ENCODE measurements around the gene AK9.

The AK9 gene

DNA sequence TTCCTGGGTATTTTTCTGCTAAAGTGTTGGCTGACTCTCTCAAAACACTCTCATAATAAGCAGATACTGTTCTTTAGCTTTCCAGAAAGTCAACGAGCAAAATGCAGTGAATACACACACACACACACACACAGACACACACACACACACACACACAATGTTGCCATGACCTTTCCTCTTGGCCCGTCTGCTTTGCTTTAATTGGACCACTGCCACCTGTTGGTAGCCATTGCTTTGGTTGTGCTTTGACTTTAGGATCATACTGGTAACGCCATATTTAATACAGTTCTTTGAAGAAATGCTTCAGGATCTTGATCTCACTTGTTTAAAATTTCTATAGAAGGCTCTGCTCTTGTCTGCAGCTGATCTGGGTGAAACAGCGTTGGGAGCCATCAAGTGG is 4.5 kb upstream of the AK9 start:
- no peak for DNase-seq

DNA sequence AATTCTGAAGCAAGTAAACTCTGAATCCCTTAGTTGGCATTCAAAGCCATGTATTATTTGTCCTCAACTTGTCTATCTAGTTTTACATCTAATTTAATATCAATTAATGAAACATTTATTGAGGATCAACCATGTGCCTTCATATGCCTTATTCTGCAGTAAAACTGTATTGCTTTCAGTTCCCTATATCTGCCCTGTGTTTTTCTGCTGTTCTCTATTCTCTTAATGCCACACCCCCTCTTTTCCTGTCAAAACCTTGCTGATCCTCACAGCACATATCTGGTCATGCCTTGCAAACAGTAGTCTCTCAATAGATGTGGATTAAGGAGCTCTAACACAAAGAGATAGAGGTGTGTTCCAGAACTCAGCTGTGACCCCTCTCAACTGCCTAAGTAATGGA is 2.1 kb upstream of the AK9 start:
- DNase-seq = peak; percentile 41 to 48

- DNase-seq = no peak
Measured at GRCh38 chr6:109690373-109690736, 647 bp downstream of the AK9 start.

DNA sequence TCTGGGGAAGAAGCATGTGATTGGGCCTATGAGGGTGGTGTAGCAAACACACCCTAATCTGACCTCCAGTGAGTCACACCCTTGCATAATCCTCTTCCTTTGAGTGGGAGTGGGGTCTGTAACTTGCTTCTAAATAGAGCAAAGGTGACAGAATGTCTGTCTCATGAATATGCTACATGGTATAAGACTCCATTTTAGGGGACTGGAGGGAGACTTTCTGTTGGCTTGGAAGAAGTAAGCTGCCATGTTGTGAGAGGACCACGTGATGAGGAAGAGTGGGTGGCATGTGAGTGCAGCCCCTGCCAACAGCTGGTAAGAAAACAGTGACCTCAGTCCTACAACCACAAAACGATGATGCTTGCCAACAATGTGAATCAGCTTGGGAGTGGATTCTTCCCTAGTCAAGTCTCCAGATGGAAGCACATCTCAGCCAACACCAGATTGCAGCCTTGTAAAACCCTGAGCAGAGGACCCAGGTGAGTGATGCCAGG is 3.7 kb downstream of the AK9 start:
- DNase-seq = peak; percentile 90 to 93

- DNase-seq = peak; percentile 21 to 45
Measured at GRCh38 chr6:109686566-109687265, 4.3 kb downstream of the AK9 start.

GRCh38 chr6:109678661-109679505 is 12.1 kb downstream of the AK9 start:
- DNase-seq = peak in 1 of 2 donors; percentile 28

DNA sequence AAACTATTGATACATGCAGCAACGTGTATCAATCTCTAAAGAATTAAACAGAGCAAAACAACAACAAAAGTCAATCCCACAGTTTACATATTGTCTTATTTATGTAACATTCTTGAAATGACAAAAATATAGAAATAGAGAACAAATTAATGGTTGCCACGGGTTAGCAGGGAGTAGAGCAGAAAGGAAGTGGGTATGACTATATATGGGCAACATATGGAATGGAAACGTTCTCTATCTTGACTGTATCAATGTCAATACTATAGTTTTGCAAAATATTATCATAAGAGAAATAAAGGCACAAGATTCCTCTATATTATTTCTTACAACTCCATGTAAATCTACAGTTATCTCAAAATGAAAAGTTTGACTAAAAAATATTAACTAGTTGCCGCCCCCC is 12.8 kb downstream of the AK9 start:
- no peak for DNase-seq

DNA sequence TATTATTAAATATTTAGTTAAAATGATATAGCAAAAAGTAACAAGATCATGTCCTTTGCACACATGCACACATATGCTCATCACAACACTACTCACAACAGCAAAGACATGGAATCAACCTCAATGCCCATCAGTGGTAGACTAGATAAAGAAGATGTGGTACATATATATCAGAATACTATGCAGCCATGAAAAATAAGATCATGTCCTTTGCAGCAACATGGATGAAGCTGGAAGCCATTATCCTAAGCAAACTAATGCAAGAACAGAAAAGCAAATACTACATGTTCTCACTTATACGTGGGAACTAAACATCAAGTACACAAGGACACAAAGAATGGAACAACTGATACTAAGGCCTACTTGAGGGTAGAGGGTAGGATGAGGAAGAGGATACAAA is 14.3 kb downstream of the AK9 start:
- DNase-seq = no peak

- no peak for DNase-seq
Measured at GRCh38 chr6:109672839-109673238, 18.2 kb downstream of the AK9 start.

DNA sequence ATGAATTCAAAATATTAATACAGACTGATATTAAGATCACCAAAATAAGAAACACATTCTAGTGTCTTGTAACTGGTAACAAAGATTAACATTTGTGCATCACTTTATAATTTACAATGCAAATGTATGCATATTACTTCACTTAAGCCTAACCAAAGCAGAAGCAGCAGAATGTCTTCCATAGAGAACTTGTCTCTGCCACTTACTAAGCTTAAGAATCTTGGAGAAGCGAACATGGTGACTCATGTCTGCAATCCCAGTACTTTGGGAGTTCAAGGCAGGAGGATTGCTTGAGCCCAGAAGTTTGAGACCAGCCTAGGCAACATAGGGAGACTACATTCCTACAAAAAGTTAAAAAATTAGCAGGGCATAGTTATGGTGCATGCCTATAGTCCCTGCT is 18.8 kb downstream of the AK9 start:
- no peak for DNase-seq

GRCh38 chr6:109671733-109672132 is 19.3 kb downstream of the AK9 start:
- no peak for DNase-seq

DNA sequence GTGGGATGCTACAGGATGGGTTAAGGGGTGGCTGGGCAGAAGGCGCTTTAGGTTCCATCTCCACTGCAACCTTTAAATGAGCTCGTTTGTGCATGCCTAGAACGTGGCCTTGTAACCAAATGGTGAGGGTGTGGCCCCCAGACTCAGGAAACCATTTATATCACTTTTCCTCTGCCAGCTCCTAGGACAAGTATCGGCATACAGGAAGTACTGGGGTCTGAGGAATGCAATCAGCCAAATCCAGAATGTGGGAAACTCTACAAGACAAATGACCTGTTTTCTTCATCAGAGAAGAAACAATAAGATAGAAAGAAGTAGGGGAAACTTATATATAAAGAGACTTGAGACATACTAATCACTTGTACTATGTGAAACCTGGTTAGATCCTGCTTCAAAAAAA is 21.2 kb downstream of the AK9 start:
- DNase-seq = no peak

DNA sequence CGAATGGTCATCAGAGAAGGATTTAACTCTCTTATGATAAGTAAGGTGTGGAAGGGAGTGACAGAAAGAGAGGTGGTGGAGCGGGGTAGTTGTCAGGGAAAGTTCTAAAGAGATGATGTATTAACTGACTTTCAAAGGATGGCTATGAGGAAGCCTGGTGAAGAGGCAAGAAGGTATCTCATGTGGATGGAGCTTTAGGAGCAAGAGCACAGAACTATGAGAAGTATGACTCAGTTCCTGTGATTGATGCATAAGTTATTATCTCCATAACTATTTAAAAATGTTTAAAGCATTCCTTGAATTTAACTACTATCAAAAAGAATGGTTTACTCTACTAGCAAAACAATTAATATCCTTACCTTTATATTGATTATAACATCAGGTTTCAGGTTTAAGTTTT is 28.8 kb downstream of the AK9 start:
- DNase-seq = no peak

- DNase-seq = no peak
Measured at GRCh38 chr6:109660526-109661320, 30.3 kb downstream of the AK9 start.

- no peak for DNase-seq
Measured at GRCh38 chr6:109655761-109656262, 35.2 kb downstream of the AK9 start.

DNA sequence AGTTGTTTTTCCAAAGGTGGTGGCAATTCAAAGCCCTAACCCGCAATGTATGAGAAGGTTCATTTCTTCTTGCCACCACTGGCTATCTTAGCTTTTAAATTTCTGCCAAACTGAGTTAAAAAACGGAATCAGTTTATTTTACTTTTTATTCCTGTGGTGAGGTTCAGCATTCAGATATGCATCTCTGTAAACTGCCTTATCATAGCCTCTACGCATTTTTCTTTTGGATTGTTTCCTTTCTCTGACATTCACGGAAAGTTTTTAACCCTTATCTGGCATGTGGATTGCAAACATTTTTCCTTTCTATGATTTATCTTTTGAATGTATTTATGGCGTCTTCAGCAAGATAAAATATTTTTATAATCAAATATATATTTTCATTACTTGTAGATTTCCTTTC is 37.7 kb downstream of the AK9 start:
- no peak for DNase-seq

GRCh38 chr6:109644131-109644530 is 46.9 kb downstream of the AK9 start:
- no peak for DNase-seq

GRCh38 chr6:109632405-109632804 is 58.6 kb downstream of the AK9 start:
- no peak for DNase-seq

DNA sequence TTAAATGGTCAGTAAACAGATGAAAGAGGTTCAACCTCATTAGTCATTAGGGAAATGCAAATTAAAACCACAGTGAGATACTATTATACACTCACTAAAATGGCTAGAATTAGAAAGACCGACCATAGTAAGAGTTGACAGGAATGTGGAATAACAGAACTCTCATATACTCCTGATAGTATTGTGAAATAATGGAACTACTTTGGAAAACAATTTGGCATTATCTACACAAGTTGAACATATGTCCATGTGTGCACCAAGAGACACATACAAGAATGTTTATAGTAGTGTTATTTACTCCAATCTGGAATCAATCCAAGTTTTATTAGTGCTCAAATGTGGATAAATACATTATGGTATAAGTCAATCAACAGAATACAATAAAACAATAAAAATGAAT is 59.6 kb downstream of the AK9 start:
- no peak for DNase-seq

DNA sequence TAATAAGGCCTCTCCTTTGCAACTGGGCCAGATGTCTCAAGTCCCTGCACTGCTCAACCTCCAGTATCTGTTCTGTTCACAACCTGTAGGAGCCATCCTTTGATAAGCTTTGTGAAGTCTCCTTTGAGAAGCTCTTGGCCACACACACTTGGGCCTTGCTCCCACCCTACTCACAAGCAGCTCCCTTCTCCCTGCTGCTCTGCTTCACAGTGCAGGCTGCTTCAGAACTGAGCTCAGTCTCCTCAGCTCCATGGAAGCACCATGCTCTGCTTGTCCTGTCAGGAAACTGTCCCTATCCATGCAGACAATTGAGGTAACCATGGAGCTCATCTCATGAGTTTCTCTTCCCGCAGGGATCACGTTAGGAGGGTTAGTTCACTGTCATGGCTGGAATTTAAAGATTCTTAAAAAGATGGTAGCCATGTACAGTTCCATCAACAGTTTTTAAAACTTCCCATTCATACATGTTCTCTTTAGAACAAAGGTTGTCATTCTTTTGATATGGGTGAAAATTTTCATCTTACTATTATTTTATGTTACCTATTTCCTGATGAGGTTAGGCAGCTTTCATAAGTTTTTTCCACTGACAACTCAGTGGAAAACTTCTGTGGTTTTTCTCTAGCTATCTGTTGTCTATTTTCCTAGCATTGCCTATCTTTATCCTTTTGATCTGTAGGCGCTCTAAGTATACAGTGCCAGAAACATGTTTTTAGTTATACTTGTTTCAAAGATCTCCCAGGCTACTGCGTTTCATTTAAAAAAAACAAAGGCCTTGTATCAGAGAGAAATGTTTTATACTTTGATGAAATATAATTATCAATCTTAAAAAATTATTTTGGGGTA is 62.6 kb downstream of the AK9 start:
- DNase-seq = no peak

DNA sequence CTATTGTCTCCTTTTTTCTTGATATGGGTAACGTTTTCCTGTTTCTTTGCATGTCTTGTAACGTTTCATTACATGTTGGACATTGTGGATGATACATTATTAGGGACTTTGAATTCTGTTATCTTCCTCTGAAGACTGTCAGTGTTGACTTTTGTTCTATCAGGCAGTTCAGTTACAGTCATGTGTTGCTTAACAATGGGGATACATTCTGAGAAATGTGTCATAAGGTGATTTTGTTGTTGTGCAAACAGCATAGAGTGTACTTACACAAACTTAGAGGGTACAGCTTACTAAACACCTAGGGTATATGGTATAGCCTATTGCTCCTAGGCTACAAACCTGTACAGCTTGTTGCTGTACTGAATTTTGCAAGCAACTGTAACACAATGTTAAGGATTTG is 64.7 kb downstream of the AK9 start:
- peak in 1 of 2 donors; percentile 27 for DNase-seq

DNA sequence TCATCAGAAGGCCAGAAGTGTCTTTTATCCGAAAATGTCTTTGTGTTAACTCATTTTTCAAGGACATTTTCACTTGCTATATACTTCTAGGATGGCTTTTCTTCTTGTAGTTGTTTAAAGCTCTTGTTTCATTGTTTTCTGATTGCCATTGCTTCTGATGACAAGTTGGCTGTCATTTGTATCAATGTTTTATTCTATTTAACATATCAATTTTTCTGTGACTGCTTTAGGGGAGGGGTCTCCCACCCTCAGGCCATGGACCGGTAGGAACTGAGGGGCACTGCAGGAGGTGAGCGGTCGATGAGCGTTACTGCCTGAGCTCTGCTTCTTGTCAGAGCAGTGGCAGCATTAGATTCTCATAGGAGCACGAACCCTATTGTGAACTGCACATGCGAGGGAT is 65.8 kb downstream of the AK9 start:
- DNase-seq = no peak
